GM12872 (cell line): ENCODE data around the gene ARHGEF26.

Experiments used
- TF ChIP-seq, protein P1 (sequence below): IDR thresholded peaks from 3 replicates; pipeline ENCODE4 v1.5.1; 2011; ENCODE audit warnings: low read depth, mild to moderate bottlenecking, low read length, moderate library complexity; ENCODE audit not compliant: insufficient read depth

The ARHGEF26 gene

DNA sequence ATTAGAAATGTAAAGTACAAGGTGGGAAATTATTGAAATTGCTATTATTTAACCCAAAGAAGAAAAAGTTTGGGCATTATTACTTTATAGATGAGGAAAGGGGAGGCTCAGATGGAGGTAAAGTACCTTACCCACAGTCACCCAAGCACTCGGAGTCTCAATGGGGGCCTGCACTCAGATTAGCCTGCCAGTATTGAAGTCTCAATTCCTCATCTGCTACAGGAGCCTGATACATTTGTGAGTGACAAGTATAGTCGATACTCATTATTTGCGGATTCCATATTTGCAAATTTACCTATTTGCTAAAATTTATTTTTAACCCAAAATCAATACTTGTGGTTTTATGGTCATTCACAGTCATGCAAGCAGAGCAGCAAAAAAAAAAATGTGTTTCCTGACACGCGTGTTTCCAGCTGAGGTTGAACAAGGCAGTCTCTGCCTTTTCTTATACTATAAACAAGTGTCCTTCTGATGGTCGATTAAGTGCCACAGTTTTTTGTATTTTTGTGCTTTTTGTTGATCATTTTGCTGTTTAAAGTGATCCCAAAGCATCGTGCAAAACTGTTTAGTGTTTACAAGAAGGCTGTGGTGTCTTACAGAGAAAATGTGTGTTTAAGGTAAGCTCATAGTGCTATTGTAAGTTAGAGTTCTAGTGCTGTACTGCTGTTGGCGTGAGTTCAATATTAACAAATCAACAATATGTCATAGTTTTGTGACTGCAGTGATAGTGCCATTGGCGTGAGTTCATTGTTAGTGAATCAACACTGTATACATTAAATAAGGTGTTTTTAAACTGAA, 48.0 kb downstream of the ARHGEF26 start:
- TF ChIP-seq, protein P1, sequence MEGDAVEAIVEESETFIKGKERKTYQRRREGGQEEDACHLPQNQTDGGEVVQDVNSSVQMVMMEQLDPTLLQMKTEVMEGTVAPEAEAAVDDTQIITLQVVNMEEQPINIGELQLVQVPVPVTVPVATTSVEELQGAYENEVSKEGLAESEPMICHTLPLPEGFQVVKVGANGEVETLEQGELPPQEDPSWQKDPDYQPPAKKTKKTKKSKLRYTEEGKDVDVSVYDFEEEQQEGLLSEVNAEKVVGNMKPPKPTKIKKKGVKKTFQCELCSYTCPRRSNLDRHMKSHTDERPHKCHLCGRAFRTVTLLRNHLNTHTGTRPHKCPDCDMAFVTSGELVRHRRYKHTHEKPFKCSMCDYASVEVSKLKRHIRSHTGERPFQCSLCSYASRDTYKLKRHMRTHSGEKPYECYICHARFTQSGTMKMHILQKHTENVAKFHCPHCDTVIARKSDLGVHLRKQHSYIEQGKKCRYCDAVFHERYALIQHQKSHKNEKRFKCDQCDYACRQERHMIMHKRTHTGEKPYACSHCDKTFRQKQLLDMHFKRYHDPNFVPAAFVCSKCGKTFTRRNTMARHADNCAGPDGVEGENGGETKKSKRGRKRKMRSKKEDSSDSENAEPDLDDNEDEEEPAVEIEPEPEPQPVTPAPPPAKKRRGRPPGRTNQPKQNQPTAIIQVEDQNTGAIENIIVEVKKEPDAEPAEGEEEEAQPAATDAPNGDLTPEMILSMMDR, result no peak

DNA sequence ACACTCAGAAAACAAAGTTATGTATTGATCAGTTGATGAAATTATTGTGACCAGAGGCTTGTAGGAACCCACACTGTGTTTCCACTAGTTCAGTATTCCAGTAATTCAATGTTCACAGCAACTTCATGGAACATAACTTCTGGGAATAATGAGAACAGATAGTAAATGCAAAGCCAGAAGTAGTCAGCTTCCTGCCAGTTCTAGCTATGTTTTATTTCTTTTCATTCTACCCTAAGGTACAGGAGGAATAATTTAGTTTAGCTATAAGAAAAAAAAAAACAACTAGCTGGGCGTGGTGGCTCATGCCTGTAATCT, 48.6 kb downstream of the ARHGEF26 start:
- TF ChIP-seq, protein P1, result no peak

DNA sequence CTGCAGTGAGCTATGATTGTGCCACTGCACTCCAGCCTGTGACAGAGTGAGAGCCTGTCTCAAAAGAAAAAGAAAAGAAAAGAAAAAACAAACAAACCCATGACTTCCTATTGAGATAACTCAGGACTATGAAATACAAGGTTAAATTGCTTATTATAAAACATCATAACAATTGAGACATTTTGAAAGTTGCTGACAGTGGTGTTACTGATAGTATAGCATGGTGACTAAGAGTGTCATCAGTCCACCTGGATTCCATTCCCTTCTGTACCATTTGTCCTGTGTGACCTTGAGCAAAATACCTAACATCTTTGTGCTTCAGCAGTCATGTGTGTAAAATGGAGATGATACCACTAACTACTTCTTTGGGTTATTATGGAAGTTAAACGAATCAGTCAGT, 49.1 kb downstream of the ARHGEF26 start:
- TF ChIP-seq, protein P1, result no peak

DNA sequence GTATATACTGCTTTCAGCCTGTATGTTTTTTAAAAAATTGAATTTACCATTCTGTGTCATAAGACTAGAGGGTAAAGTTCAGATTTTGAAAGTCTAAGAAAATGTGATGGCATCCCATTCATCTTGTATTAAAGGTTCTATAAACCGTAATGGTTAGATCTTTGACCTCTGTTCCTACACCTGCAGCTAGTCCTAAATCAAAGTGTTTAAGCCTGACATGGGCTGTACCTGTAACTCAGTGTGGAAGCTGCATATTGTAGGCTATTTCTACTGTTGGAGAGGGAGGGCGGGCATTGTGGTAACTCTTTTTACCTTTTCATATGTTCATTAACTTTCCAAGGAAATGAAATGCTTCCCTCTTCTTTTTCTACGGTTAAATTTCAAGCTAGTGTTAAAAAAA, 53.9 kb downstream of the ARHGEF26 start:
- TF ChIP-seq, protein P1, result no peak

DNA sequence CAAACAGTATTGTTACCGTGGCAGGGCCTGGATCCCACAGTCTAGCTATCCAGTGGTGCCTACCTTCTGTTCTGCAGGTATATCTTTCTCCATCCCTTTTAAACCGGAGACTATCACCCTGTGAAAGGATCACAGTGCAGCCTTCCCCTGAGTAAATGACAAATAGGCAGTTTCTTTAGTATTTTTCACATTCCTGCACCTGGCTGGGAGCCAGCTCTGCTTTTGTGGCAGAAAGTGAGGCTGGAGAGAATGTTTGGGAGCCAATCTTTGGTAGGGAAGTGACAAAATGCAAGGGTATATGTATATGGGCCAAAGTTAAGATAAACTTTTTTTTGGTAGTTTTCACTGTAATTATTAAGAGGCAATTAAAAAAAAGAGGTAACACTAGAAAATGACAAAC, 54.8 kb downstream of the ARHGEF26 start:
- TF ChIP-seq, protein P1, result no peak

DNA sequence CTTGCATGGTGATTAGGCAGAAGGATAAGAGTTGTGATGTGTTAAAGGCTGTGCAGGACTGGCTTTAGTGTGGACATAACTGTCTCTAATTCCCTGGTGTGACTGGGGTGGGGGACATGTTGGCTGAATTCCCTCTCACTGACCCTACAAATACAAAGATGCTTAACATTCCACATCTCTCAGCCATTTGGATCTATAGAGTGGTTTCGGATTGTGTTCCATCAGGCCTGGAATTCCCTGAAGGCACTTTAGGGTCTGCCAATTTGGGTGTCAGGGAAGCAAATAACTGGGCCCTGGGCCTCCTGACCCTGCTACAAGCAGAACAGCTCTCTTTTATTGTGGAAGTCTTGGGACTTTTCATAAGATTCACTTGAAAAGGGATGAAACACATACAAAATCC, 56.2 kb downstream of the ARHGEF26 start:
- TF ChIP-seq, protein P1, result no peak

DNA sequence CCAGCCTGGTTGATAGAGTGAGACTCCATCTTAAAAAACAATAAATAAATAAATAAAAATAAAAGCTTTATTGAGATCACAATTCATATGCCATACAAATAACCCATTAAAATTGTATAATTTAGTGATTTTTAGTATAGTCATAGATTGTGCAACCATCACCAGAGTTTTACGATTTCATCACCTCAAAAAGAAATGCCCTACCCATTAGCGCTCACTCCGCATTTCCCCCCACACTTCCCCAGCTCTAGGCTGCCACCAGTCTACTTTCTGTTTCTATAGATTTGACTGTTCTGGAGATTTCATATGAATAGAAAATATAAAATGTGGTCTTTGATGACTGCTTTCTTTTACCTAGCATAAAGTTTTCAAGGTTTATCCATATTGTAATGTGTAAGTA, 57.0 kb downstream of the ARHGEF26 start:
- TF ChIP-seq, protein P1, result no peak
